IPS-15b (cell line): ENCODE data around the gene ALPG.
"Not testable (repeated sequence)": the region's sequence is repeated elsewhere in the genome, so short reads cannot be mapped to it uniquely, and the experiment has no call there.

Experiments used
- H3K27me3 ChIP-seq: one replicate; pipeline ENCODE4 v1.6.1; 2013; ENCODE audit warnings: low read length; ENCODE audit not compliant: control insufficient read depth, insufficient read depth
- H3K36me3 ChIP-seq: one replicate; pipeline ENCODE4 v1.6.1; 2013; ENCODE audit warnings: low read length; ENCODE audit not compliant: control insufficient read depth, insufficient read depth
- H3K4me1 ChIP-seq: one replicate; pipeline ENCODE4 v1.6.1; 2013; ENCODE audit warnings: mild to moderate bottlenecking, low read length; ENCODE audit not compliant: control insufficient read depth, insufficient read depth
- H3K4me3 ChIP-seq: one replicate; pipeline ENCODE4 v1.5.1; 2013; ENCODE audit warnings: low read depth, low read length
- H3K9ac ChIP-seq: one replicate; pipeline ENCODE4 v1.6.1; 2013; ENCODE audit warnings: low read depth, mild to moderate bottlenecking, low read length
- H3K9me3 ChIP-seq: one replicate; pipeline ENCODE4 v1.6.1; 2013; ENCODE audit warnings: mild to moderate bottlenecking, low read length; ENCODE audit not compliant: control insufficient read depth, insufficient read depth

The ALPG gene

GRCh38 chr2:232408269-232408668 is 1.6 kb downstream of the ALPG start:
- not testable (repeated sequence) for H3K9ac ChIP-seq, H3K4me1 ChIP-seq, H3K27me3 ChIP-seq, H3K4me3 ChIP-seq, H3K9me3 ChIP-seq
- H3K36me3 ChIP-seq: peaks cover 19% of the 10 kb centered on the region

DNA sequence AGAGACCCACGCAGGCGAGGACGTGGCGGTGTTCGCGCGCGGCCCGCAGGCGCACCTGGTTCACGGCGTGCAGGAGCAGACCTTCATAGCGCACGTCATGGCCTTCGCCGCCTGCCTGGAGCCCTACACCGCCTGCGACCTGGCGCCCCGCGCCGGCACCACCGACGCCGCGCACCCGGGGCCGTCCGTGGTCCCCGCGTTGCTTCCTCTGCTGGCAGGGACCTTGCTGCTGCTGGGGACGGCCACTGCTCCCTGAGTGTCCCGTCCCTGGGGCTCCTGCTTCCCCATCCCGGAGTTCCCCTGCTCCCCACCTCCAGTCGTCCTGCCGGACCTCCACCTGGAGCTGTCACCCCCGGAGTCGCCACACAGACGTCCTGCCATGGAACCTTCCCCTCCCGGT is 3.0 kb downstream of the ALPG start:
- not testable (repeated sequence) for H3K4me1 ChIP-seq, H3K9me3 ChIP-seq, H3K4me3 ChIP-seq, H3K27me3 ChIP-seq, H3K9ac ChIP-seq
- H3K36me3 ChIP-seq: peaks cover 19% of the 10 kb centered on the region

GRCh38 chr2:232410238-232410900 is 3.7 kb downstream of the ALPG start:
- no peaks in the 10 kb centered on the region for H3K9me3 ChIP-seq
- H3K4me1 ChIP-seq: no peaks in the 10 kb centered on the region
- H3K27me3 ChIP-seq: no peaks in the 10 kb centered on the region
- H3K36me3 ChIP-seq: peaks cover 18% of the 10 kb centered on the region
- H3K4me3 ChIP-seq: no peak overlapping the region
- no peak overlapping the region for H3K9ac ChIP-seq

DNA sequence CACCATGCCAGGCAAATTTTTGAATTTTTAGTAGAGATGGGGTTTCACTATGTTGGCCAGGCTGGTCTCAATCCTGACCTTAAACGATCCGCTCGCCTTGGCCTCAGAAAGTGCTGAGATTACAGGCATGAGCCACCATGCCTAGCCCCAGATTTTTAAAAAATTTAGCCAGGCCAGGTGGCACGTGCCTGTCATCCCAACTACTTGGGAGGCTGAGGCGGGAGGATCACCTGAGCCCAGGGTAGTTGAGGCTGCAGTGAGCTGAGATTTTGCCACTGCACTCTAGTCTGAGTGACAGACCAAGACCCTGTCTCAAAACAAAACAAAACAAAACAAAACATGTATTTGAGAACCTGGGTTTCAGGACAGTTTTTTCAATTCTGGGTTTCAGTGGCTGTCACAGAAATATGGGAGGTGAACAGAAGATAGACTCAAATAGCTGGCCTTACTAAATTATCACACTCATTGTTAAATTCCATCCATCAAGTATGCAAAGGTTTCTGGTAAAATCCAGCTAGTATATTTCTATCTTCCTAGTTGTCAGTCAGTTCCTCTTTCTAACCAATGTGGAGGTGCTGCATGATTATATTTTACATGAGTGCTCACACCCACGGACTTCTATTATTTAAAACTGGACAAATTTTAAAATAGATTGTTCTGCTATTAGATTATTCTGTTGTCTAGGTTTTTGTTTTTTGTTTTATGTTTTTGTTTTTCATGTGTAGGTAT is 5.4 kb downstream of the ALPG start:
- H3K4me3 ChIP-seq: no peak overlapping the region
- H3K4me1 ChIP-seq: no peaks in the 10 kb centered on the region
- no peaks in the 10 kb centered on the region for H3K27me3 ChIP-seq
- peaks cover 32% of the 10 kb centered on the region for H3K36me3 ChIP-seq
- no peaks in the 10 kb centered on the region for H3K9me3 ChIP-seq
- H3K9ac ChIP-seq: no peak overlapping the region

DNA sequence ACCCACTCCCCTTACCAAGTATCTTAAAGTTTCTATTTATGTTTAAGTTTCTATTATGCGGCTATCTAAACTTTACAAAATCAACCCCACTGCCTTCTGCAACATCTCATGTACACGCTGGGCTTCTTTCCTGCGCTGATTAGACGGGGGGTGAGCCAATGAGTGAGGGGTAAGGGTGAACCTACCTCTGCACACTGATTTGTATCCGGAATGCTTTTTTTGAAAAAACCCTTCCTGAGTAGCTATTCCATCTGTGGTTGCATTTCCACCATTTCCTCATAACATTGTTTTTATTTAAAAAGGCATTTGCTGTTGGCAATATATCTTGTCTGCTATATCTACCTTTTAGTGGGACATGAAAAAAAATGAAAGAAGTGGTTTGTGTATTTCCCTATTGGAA is 6.3 kb downstream of the ALPG start:
- Histone ChIP-seq H3K4me1 (peaks cover under 1% of the 10 kb centered on the region), H3K9me3 (no peaks in the 10 kb centered on the region), H3K36me3 (peaks cover 32% of the 10 kb centered on the region), H3K4me3 (no peak overlapping the region), H3K9ac (no peak overlapping the region), H3K27me3 (peaks cover under 1% of the 10 kb centered on the region)

GRCh38 chr2:232415138-232415690 is 8.6 kb downstream of the ALPG start:
- H3K4me3 ChIP-seq: no peak overlapping the region
- H3K27me3 ChIP-seq: peaks cover 9% of the 10 kb centered on the region
- H3K9me3 ChIP-seq: no peaks in the 10 kb centered on the region
- H3K4me1 ChIP-seq: peaks cover 5% of the 10 kb centered on the region
- no peak overlapping the region for H3K9ac ChIP-seq
- peaks cover 50% of the 10 kb centered on the region for H3K36me3 ChIP-seq

GRCh38 chr2:232415736-232416520 is 9.3 kb downstream of the ALPG start:
- Histone ChIP-seq H3K27me3 (peaks cover 11% of the 10 kb centered on the region), H3K9me3 (no peaks in the 10 kb centered on the region), H3K9ac (no peak overlapping the region), H3K4me3 (no peak overlapping the region), H3K36me3 (peaks cover 51% of the 10 kb centered on the region), H3K4me1 (peaks cover 5% of the 10 kb centered on the region)

GRCh38 chr2:232416521-232417470 is 10.2 kb downstream of the ALPG start:
- peaks cover 11% of the 10 kb centered on the region for H3K27me3 ChIP-seq

DNA sequence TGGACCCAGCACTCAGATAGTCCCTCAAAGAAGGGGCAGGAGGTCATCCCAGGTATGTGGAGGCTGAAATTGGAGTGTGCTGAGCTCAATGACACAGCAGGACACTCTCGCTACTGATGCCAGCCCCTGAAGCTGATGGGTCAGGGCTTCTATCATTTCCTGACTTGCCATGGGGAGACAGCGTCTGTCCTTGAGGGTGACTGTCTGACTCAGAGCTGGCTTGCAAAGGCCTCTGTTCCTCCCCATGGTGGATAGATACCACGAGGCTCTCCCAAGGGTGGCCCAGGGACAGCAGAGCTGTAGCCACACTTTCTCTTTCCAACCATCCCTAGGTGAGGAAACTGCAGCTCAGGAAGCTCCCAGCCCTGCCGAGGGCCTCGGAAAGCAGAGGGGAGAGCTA is 10.8 kb downstream of the ALPG start:
- H3K9me3 ChIP-seq: no peaks in the 10 kb centered on the region
- H3K9ac ChIP-seq: no peak overlapping the region
- peaks cover 11% of the 10 kb centered on the region for H3K4me1 ChIP-seq
- peak overlapping the region; percentile 72 for H3K4me3 ChIP-seq
- H3K27me3 ChIP-seq: peaks cover 11% of the 10 kb centered on the region
- H3K36me3 ChIP-seq: peaks cover 51% of the 10 kb centered on the region

More at GRCh38 chr2:232416521-232417470, 10.2 kb downstream of the ALPG start:
- Histone ChIP-seq H3K4me1 (peaks cover 9% of the 10 kb centered on the region), H3K9ac (no peak overlapping the region), H3K9me3 (no peaks in the 10 kb centered on the region), H3K4me3 (peak overlapping the region; percentile 72), H3K36me3 (peaks cover 51% of the 10 kb centered on the region)

DNA sequence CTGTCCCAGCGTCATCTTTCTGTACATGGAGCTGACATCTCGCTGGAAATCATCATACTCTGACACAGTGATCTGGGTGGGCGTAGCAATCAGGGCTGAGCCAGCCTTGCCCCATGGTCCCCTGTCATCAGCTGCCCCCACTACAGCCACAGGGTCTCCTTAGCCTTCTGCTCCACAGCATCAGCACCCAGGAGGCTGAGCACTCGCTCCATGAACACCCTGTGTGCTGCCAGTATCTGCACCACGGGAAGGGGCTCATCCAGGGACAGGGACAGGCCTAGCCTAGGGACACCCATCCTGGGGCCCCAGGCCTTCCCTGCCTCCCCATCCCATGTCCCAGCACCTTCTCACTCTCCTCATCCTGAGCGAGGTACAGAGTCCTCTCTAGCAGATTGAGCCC is 11.4 kb downstream of the ALPG start:
- Histone ChIP-seq H3K36me3 (peaks cover 51% of the 10 kb centered on the region), H3K27me3 (peaks cover 11% of the 10 kb centered on the region), H3K4me3 (peak overlapping the region; percentile 72), H3K9ac (peak overlapping the region; percentile 97), H3K4me1 (peaks cover 13% of the 10 kb centered on the region), H3K9me3 (no peaks in the 10 kb centered on the region)
